HCT116 (cell line): ENCODE results near the gene CLRN1. TPM values are rescaled to one million over a fixed set of nuclear protein-coding genes. Genes with fewer than 3 reads are reported as not detected.

Experiments used
- ATAC-seq: fragments of 200-7000 bp; cut with Tn5 transposase; 2 replicates; pipeline ENCODE4 v1.9.1; 2020; ENCODE audit warnings: mild to moderate bottlenecking, moderate library complexity
- BruUV-seq: library from RNA; stranded (reverse); fragments of 400-500 nt; replicated peaks from 2 replicates; lab custom pipeline; 2021; lab: Mats Ljungman, UMichigan
- CTCF ChIA-PET: fragments of 300-600 bp; sonication (Branson Sonifier 250); formaldehyde crosslinking; loops from one replicate; lab custom pipeline; 2021; ENCODE audit warnings: antibody characterized with exemption; lab: Charles Lee
- POLR2A ChIA-PET: fragments of 300-600, 350-600 bp; sonication (Branson Sonifier 250); formaldehyde crosslinking; loops from one replicate; lab custom pipeline; 2021; ENCODE audit warnings: antibody characterized with exemption; lab: Charles Lee
- RAD21 ChIA-PET, 2 experiments: fragments of 300-600 bp; sonication (Branson Sonifier 250); formaldehyde crosslinking; loops; one replicate each; lab custom pipeline; 2023; ENCODE audit warnings: low total read pairs in 2 of 2; ENCODE audit not compliant: uncharacterized antibody in 2 of 2, unreplicated experiment in 2 of 2, low non-redundant PET in 1 of 2; lab: Charles Lee
- DNase-seq: peaks from one replicate; pipeline ENCODE4 v3.0.0-alpha.2; 2010; ENCODE audit warnings: low read depth, low spot score
- H2AFZ ChIP-seq: fragments of 200-600 bp; shearing (Covaris generic), sonication (generic); 2 replicates; pipeline ENCODE4 v1.6.1; 2017; ENCODE audit warnings: low read depth, mixed run types, mixed read lengths, antibody characterized with exemption, low read length; ENCODE audit not compliant: poor library complexity, severe bottlenecking
- H3K27ac ChIP-seq: 2 replicates; pipeline ENCODE4 v1.5.1; 2012; ENCODE audit warnings: low read depth, low read length
- H3K27me3 ChIP-seq: fragments of 200-600 bp; sonication (generic); 2 replicates; pipeline ENCODE4 v1.6.1; 2016; ENCODE audit warnings: mixed run types, low read length, mixed read lengths; ENCODE audit not compliant: insufficient read depth
- H3K36me3 ChIP-seq, 2 experiments: fragments of 200-500 bp in 1 of 2; fragments of 200-600 bp in 1 of 2; sonication (Bioruptor generic) in 1 of 2; sonication (generic) in 1 of 2; 2 replicates each; pipeline versions ENCODE4 v1.5.1 to v1.6.1; 2014 to 2016; ENCODE audit warnings: low read length in 2 of 2, inconsistent platforms in 1 of 2, mixed read lengths in 1 of 2, mixed run types in 1 of 2; ENCODE audit not compliant: insufficient read depth in 2 of 2, control insufficient read depth in 1 of 2
- H3K4me1 ChIP-seq, 2 experiments: fragments of 200-600 bp in 1 of 2; sonication (generic) in 1 of 2; 2 replicates each; pipeline versions ENCODE4 v1.5.1 to v1.6.1; 2012 to 2017; ENCODE audit warnings: low read length in 2 of 2, inconsistent platforms in 1 of 2, mild to moderate bottlenecking in 1 of 2, mixed read lengths in 1 of 2, mixed run types in 1 of 2, moderate library complexity in 1 of 2; ENCODE audit not compliant: insufficient read depth in 2 of 2, control insufficient read depth in 1 of 2
- H3K4me2 ChIP-seq: fragments of 200-600 bp; sonication (generic); 2 replicates; pipeline ENCODE4 v1.6.1; 2017; ENCODE audit warnings: mixed run types, low read length, mixed read lengths
- H3K4me3 ChIP-seq, 2 experiments: fragments of 200-600 bp in 1 of 2; sonication (generic) in 1 of 2; replicated peaks in 1 of 2; 2 replicates each; pipeline ENCODE4 v1.5.1; 2011 to 2016; ENCODE audit warnings: low read length in 2 of 2, control low read depth in 1 of 2, low read depth in 1 of 2, mild to moderate bottlenecking in 1 of 2, mixed read lengths in 1 of 2, mixed run types in 1 of 2
- H3K79me2 ChIP-seq: fragments of 200-600 bp; sonication (generic); 2 replicates; pipeline ENCODE4 v1.6.1; 2017; ENCODE audit warnings: mild to moderate bottlenecking, mixed run types, low read length, moderate library complexity, mixed read lengths; ENCODE audit not compliant: insufficient read depth
- H3K9ac ChIP-seq: fragments of 200-600 bp; sonication (generic); 2 replicates; pipeline ENCODE4 v1.6.1; 2016; ENCODE audit warnings: low read length, mixed read lengths
- H3K9me2 ChIP-seq: fragments of 200-600 bp; sonication (generic), shearing (Covaris generic); 2 replicates; pipeline ENCODE4 v1.6.1; 2017; ENCODE audit warnings: mixed run types, mild to moderate bottlenecking, moderate library complexity; ENCODE audit not compliant: insufficient read depth
- H3K9me3 ChIP-seq, 2 experiments: fragments of 200-500 bp in 1 of 2; fragments of 200-600 bp in 1 of 2; sonication (Bioruptor generic) in 1 of 2; sonication (generic) in 1 of 2; 2 replicates each; pipeline ENCODE4 v1.6.1; 2014 to 2017; ENCODE audit warnings: low read length in 2 of 2, mixed read lengths in 2 of 2, inconsistent platforms in 1 of 2, low read depth in 1 of 2, mild to moderate bottlenecking in 1 of 2, mixed run types in 1 of 2, moderate library complexity in 1 of 2; ENCODE audit not compliant: control insufficient read depth in 1 of 2, insufficient read depth in 1 of 2
- H4K20me1 ChIP-seq: fragments of 200-600 bp; sonication (generic), shearing (Covaris generic); 2 replicates; pipeline ENCODE4 v1.6.1; 2017; ENCODE audit warnings: mixed run types, mild to moderate bottlenecking, moderate library complexity; ENCODE audit not compliant: insufficient read depth
- ATF3 ChIP-seq: IDR thresholded peaks from 2 replicates; pipeline ENCODE4 v1.6.1; 2012
- CBX3 ChIP-seq: IDR thresholded peaks from 2 replicates; pipeline ENCODE4 v1.6.1; 2012; ENCODE audit warnings: low read depth
- CEBPB ChIP-seq: IDR thresholded peaks from 2 replicates; pipeline ENCODE4 v1.6.1; 2012; ENCODE audit warnings: low read depth
- CTCF ChIP-seq, 3 experiments: fragments of 200-600 bp in 1 of 3; sonication (generic) in 1 of 3; IDR thresholded peaks in 2 of 3; conservative IDR thresholded peaks in 1 of 3; 2 replicates each; pipeline ENCODE4 v1.5.1; 2012 to 2017; ENCODE audit warnings: low read depth in 2 of 3, low read length in 2 of 3, antibody characterized with exemption in 1 of 3, borderline replicate concordance in 1 of 3, control low read depth in 1 of 3, mild to moderate bottlenecking in 1 of 3, mixed read lengths in 1 of 3, mixed run types in 1 of 3, moderate library complexity in 1 of 3; ENCODE audit not compliant: insufficient read depth in 1 of 3
- EGR1 ChIP-seq: IDR thresholded peaks from 2 replicates; pipeline ENCODE4 v1.6.1; 2012; ENCODE audit warnings: low read depth
- ELF1 ChIP-seq: IDR thresholded peaks from 2 replicates; pipeline ENCODE4 v1.6.1; 2012; ENCODE audit warnings: low read depth, borderline replicate concordance
- EZH2 ChIP-seq: fragments of 200-600 bp; sonication (generic); IDR thresholded peaks from 2 replicates; pipeline ENCODE4 v1.6.1; 2017; ENCODE audit warnings: antibody characterized with exemption, mixed run types
- EZH2phosphoT487 ChIP-seq: fragments of 200-600 bp; IDR thresholded peaks from 2 replicates; pipeline ENCODE4 v1.6.1; 2018; ENCODE audit warnings: antibody characterized with exemption, borderline replicate concordance
- FOSL1 ChIP-seq: IDR thresholded peaks from 2 replicates; pipeline ENCODE4 v1.6.1; 2012; ENCODE audit warnings: low read depth
- JUND ChIP-seq: IDR thresholded peaks from 2 replicates; pipeline ENCODE4 v1.6.1; 2012
- POLR2AphosphoS5 ChIP-seq: IDR thresholded peaks from 2 replicates; pipeline ENCODE4 v1.6.1; 2011; ENCODE audit warnings: mild to moderate bottlenecking, low read depth, low read length, moderate library complexity
- RAD21 ChIP-seq: IDR thresholded peaks from 2 replicates; pipeline ENCODE4 v1.6.1; 2012; ENCODE audit warnings: low read depth, mild to moderate bottlenecking
- SIN3A ChIP-seq: IDR thresholded peaks from 2 replicates; pipeline ENCODE4 v1.6.1; 2012; ENCODE audit warnings: low read depth
- SP1 ChIP-seq: IDR thresholded peaks from 2 replicates; pipeline ENCODE4 v1.6.1; 2012; ENCODE audit warnings: low read depth
- SRF ChIP-seq: IDR thresholded peaks from 2 replicates; pipeline ENCODE4 v1.6.1; 2012; ENCODE audit warnings: low read depth
- TCF7L2 ChIP-seq: IDR thresholded peaks from 2 replicates; pipeline ENCODE4 v1.7.0; 2011; ENCODE audit warnings: borderline replicate concordance, inconsistent platforms; ENCODE audit not compliant: insufficient read depth, insufficient read length; ENCODE audit errors: extremely low read depth
- YY1 ChIP-seq: IDR thresholded peaks from 2 replicates; pipeline ENCODE4 v1.6.1; 2011; ENCODE audit warnings: low read length, low read depth, moderate library complexity, mild to moderate bottlenecking; ENCODE audit not compliant: insufficient replicate concordance; ENCODE audit errors: extremely low read depth
- ZBTB33 ChIP-seq: IDR thresholded peaks from 2 replicates; pipeline ENCODE4 v1.6.1; 2011; ENCODE audit warnings: mild to moderate bottlenecking, low read length, moderate library complexity; ENCODE audit not compliant: insufficient replicate concordance; ENCODE audit errors: extremely low read depth
- ZFX ChIP-seq: fragments of 450-650 bp; IDR thresholded peaks from 2 replicates; pipeline ENCODE4 v1.6.1; 2017
- ZNF274 ChIP-seq: fragments of 200-500 bp; sonication (Bioruptor generic); IDR thresholded peaks from 2 replicates; pipeline ENCODE4 v1.6.1; 2014; ENCODE audit warnings: mild to moderate bottlenecking, low read depth, low read length, inconsistent platforms
- intact Hi-C: fragments of 100-400 bp; cut with micrococcal nuclease; formaldehyde crosslinking; loops from 2 replicates; pipeline ENCODE4 v1.10.0; 2022
- total RNA-seq: library from RNA; stranded (reverse); gene quantifications from one replicate; pipeline ENCODE4 v1.2.1, GENCODE V29; 2021; ENCODE audit not compliant: unreplicated experiment

Gene CLRN1
- total RNA-seq, 1 experiment from 2014 or later: not detected

GRCh38 chr3:150905339-150905738 lies 67.2 kb downstream of the CLRN1 start, which contains the start of gene MINDY4B (continued):
- TF ChIP-seq ZNF274: no peak
- no peak for TF ChIP-seq FOSL1
- TF ChIP-seq POLR2AphosphoS5: no peak
- no peak for TF ChIP-seq SIN3A
- no peak for TF ChIP-seq ELF1

- H3K4me1 ChIP-seq: no peaks in the 10 kb centered on the region
- no peaks in the 10 kb centered on the region for H3K79me2 ChIP-seq
- ATAC-seq (no peak), DNase-seq (no peak)
- no TSS peak for BruUV-seq
- ChIA-PET CTCF (no interaction called here), RAD21 (no interaction called here), POLR2A (no interaction called here)
- no peaks in the 10 kb centered on the region for H3K36me3 ChIP-seq
- H3K9ac ChIP-seq: no peak overlapping the region
- no peak overlapping the region for H2AFZ ChIP-seq
- no peak overlapping the region for H3K4me3 ChIP-seq
- no peaks in the 10 kb centered on the region for H3K9me2 ChIP-seq
- H3K27ac ChIP-seq: no peak overlapping the region
- TF ChIP-seq YY1 (no peak), SIN3A (no peak), ZFX (no peak), ELF1 (no peak), RAD21 (no peak), ZBTB33 (no peak), FOSL1 (no peak), SP1 (no peak), CEBPB (no peak), POLR2AphosphoS5 (no peak), CTCF (IDR thresholded peaks at IDR 0.05 in 2 of 3, conservative IDR thresholded peaks at IDR 0.05 in 1 of 3; ENCODE audit: borderline replicate concordance in 1 of 3, insufficient read depth in 1 of 3, low read depth in 2 of 3, low read length in 2 of 3) (no peak), EZH2phosphoT487 (no peak), JUND (no peak), CBX3 (no peak), EGR1 (no peak), SRF (no peak), EZH2 (no peak), TCF7L2 (no peak), ZNF274 (no peak), ATF3 (no peak)
- H3K4me2 ChIP-seq: no peak overlapping the region
- no peaks in the 10 kb centered on the region for H4K20me1 ChIP-seq
- intact Hi-C loops: no loop called here
- no peaks in the 10 kb centered on the region for H3K9me3 ChIP-seq
- peaks cover 33% of the 10 kb centered on the region for H3K27me3 ChIP-seq
These were observed 69.5 kb downstream of the CLRN1 start for GRCh38 chr3:150902988-150903387.
